BE2C (cell line): ENCODE results near the gene TTYH3.
A peak's percentile ranks its signal among the peaks of the same experiment; 100 is the strongest.

Experiments
- DNase-seq: peaks from one replicate; pipeline ENCODE4 v3.0.0-alpha.2; 2020
- H3K27me3 ChIP-seq: fragments of 250-450 bp; sonication (Bioruptor Pico); 2 replicates; pipeline ENCODE4 v1.5.1; 2020; ENCODE audit warnings: mild to moderate bottlenecking
- H3K36me3 ChIP-seq: fragments of 250-450 bp; sonication (Bioruptor Pico); 2 replicates; pipeline ENCODE4 v1.5.1; 2020; ENCODE audit warnings: mild to moderate bottlenecking
- H3K4me1 ChIP-seq: fragments of 250-450 bp; sonication (Bioruptor Pico); 2 replicates; pipeline ENCODE4 v1.5.1; 2020
- H3K4me3 ChIP-seq: 2 replicates; pipeline ENCODE4 v1.5.1; 2011; ENCODE audit warnings: low read depth, low read length
- H3K9me3 ChIP-seq: fragments of 250-450 bp; sonication (Bioruptor Pico); 2 replicates; pipeline ENCODE4 v1.5.1; 2020
- CTCF ChIP-seq: IDR thresholded peaks from 2 replicates; pipeline ENCODE4 v1.5.1; 2012; ENCODE audit warnings: mild to moderate bottlenecking, low read depth, low read length

Gene TTYH3

DNA sequence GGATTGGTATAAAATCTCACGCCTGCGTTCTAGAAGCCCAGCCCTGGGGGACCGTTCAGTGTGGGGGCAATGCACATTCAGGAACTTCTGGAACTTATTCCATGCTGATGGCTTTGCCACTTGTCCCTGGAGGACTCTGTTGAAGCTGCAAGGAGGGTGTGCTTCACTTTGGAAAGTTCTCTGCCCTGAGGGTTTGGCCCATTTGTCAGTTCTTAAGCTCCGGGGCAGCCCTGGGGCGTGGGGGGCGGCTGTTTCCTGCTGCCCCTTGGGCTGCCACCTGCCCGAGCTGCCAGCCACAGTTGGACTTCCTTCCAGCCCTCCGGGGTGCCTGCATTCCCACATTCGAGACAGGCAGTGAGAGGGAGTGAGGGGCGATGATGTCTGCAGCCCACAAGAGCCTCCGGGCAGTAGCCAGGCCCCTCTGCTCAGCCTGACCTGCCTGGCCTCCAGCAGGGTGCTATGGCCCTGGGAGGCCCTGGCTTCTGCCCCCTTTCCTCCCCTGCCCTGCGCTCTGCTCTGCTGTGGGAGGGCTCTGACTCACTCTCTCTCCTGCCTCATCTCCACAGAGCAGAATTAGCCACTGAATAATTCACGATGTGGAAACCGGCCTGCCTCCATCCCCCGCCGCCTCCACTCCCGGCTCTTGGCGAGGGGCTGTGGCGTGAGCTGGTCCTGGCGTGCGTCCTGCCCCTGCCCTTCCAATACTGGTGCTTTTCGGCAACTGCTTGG is 1.9 kb downstream of the TTYH3 start:
- Histone ChIP-seq H3K36me3 (peaks cover 3% of the 10 kb centered on the region; the same call in 1 of the 2 replicates), H3K27me3 (no peaks in the 10 kb centered on the region), H3K9me3 (no peaks in the 10 kb centered on the region), H3K4me1 (peaks cover 33% of the 10 kb centered on the region), H3K4me3 (peak overlapping the region; percentile 93)
- peak; percentile 62 for DNase-seq
- no peak for TF ChIP-seq CTCF

DNA sequence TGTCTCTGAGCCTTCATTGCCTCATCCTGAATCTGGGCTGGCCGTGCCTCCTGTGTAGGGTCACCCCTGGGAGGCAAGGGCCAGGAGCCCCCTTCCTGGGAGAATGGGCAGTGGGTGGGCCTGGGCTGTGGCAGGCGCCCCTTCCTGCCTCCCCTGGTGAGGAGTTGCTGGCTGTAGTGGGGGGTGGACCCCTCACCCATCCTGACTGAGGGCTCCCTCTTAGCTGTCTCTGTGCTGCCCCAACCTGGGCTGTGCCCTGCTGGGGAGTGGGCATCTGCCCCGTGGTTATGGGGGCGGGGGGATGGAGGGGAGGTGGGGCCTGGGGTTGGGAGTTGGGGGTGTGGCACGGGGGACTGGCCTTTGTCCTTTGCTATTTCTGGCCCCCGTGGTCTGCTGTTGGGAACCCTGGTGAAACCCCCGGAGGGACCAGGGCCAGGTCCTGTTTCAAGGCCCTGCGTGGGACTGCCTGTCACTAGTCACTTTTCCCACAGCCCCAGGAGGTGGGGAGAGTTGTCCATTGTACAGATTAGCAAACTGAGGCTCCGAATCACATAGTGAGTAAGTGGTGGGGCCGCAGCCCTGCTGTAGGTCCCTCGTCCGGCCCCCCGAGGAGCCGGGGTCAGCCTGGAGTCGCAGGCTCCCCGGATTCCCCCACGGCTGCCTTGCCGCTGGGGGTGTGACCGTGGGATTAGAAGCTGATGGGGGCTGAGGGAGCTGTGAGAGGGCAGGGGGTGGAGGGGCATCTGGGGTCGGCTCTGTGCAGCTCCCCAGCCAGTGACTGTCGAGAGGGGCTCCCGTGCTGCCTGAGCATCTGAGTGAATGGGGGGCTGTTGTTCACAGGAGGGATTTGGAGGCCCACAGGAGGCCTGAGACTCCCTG is 2.7 kb downstream of the TTYH3 start:
- no peaks in the 10 kb centered on the region for H3K27me3 ChIP-seq
- DNase-seq = no peak
- H3K36me3 ChIP-seq = peaks cover 3% of the 10 kb centered on the region; the same call in 1 of the 2 replicates
- peaks cover 38% of the 10 kb centered on the region for H3K4me1 ChIP-seq
- H3K9me3 ChIP-seq = no peaks in the 10 kb centered on the region
- no peak for TF ChIP-seq CTCF
- H3K4me3 ChIP-seq = peak overlapping the region; percentile 93

DNA sequence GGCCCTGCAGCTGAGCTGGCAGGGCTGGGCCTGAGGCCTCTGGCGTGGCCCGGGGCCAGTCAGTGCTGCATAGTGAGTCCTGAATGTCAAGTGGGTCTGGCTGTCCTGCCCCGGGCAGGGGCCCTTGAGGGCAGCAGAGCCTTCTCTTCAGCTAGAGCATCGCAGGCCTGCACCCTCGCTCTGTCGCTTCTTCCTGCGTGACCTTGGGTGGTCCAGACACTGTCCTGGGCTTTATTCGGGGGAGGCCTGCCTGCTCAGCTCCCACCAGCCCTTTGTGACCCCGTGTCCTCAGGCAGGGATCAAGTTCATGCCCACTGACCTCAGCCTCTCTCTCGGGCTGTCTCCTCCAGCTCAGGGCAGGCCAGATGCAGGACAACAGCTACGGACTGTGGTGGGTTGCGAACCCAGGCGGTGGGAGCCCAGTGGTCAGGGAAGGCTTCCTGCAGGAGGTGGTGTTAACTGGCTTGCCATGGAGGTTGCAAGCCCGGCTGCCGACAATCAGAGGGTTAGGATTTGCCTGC is 3.4 kb downstream of the TTYH3 start:
- no peak overlapping the region for H3K4me3 ChIP-seq
- H3K36me3 ChIP-seq = peaks cover 3% of the 10 kb centered on the region; the same call in 1 of the 2 replicates

DNA sequence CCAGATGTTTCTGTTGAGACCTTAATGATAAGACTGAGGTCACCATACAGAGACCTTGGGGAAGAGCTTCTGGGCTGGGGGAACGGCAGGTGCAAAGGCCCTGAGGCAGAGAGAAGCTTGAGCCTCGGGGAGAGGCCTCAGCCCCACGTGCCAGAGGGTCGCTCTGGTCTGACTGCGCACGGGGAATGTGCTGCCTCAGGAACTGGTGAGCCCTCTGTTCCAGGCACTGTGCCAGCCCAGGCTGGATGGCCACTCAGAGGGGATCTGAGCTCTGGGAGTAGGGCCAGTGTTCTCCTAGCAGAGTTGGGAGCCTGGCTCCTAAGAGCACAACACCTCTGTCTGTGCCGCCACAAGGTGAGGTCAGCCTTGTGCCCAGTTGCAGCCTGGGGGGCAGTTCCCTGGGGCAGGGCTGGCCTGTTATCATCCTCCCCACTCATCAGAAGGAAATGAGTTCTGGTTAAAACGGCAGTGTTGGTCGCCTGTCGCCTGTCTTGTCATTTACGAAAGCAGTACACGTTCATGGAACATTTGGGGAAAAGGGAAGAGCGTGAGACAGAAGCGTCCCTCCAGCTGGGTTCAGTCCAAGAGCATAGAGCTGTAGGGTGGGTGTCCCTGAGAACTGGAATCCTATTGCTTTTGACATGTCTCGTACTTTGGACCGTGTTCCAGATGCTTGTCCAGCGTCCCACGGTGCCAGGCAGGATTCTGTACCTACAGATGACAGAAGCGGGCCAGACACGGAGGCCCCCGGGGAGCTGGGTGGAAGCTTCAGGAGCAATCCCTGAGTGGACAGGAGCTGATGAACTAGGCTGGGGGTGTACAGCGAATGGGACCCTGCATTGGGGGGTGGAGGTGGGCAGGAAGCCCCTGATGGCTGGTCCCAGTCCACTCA is 4.3 kb downstream of the TTYH3 start:
- H3K4me3 ChIP-seq = no peak overlapping the region
- no peak for TF ChIP-seq CTCF
- H3K9me3 ChIP-seq = no peaks in the 10 kb centered on the region
- DNase-seq = peak; percentile 78
- peaks cover 41% of the 10 kb centered on the region for H3K4me1 ChIP-seq
- peaks cover 3% of the 10 kb centered on the region; the same call in 1 of the 2 replicates for H3K36me3 ChIP-seq
- no peaks in the 10 kb centered on the region for H3K27me3 ChIP-seq

More for the DNA sequence above, 3.4 kb downstream of the TTYH3 start:
- TF ChIP-seq CTCF = no peak
- no peak for DNase-seq
- Histone ChIP-seq H3K9me3 (no peaks in the 10 kb centered on the region), H3K27me3 (no peaks in the 10 kb centered on the region), H3K4me1 (peaks cover 38% of the 10 kb centered on the region)

DNA sequence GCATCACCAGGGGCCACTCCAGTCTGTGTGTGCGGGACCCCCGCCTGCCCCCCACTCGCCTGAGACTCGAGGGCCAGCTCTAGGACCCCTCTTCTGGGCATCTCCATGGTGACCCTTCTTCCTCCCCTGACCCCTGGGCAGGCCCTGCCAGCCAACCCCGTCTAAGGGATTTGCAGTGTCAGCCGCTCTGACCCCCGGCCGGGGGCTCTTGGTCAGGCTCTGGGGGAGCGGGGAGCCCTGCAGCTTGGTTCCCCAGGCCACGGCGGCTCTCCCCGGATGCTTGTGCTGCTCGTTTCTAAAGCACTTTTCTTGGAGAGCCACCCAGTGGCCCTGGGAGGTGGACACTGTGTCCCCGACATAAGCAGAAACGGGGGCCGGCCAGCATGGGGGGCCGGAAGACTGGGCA is 5.3 kb downstream of the TTYH3 start:
- H3K27me3 ChIP-seq = no peaks in the 10 kb centered on the region
- no peak for DNase-seq
- H3K36me3 ChIP-seq = peaks cover 3% of the 10 kb centered on the region; the same call in 1 of the 2 replicates
- peaks cover 47% of the 10 kb centered on the region for H3K4me1 ChIP-seq
- TF ChIP-seq CTCF = no peak
- H3K4me3 ChIP-seq = no peak overlapping the region
- no peaks in the 10 kb centered on the region for H3K9me3 ChIP-seq
